ENCODE data around the gene ERN2.

Gene ERN2

GRCh38 chr16:23668225-23668624, 44.8 kb downstream of the ERN2 start:
- Histone ChIP-seq H3K27ac (no peak overlapping the region), H3K4me3 (ENCODE audit: low read depth, low read length) (no peak overlapping the region), H3K36me3 (peaks cover 90% of the 10 kb centered on the region), H3K9me3 (ENCODE audit: severe bottlenecking) (no peaks in the 10 kb centered on the region), H3K27me3 (ENCODE audit: insufficient read depth, low read depth, severe bottlenecking) (no peaks in the 10 kb centered on the region)
- DNase-seq: no peak
- no peak for TF ChIP-seq CTCF (IDR thresholded peaks at IDR 0.05; ENCODE audit: low read depth, low read length)

GRCh38 chr16:23667355-23667659, 45.7 kb downstream of the ERN2 start:
- peaks cover 96% of the 10 kb centered on the region for H3K36me3 ChIP-seq

GRCh38 chr16:23666571-23667354, 46.3 kb downstream of the ERN2 start:
- Histone ChIP-seq H3K27me3 (ENCODE audit: insufficient read depth, low read depth, severe bottlenecking) (no peaks in the 10 kb centered on the region), H3K4me3 (ENCODE audit: low read depth, low read length) (no peak overlapping the region), H3K27ac (peak overlapping the region; percentile 28; the same call in 1 of the 2 replicates), H3K9me3 (ENCODE audit: severe bottlenecking) (no peaks in the 10 kb centered on the region), H3K36me3 (peaks cover 96% of the 10 kb centered on the region)
- no peak for TF ChIP-seq CTCF (IDR thresholded peaks at IDR 0.05; ENCODE audit: low read depth, low read length)
- DNase-seq: no peak

More at GRCh38 chr16:23667355-23667659, 45.7 kb downstream of the ERN2 start:
- no peak for TF ChIP-seq CTCF (IDR thresholded peaks at IDR 0.05; ENCODE audit: low read depth, low read length)
- no peaks in the 10 kb centered on the region for H3K27me3 ChIP-seq (ENCODE audit: insufficient read depth, low read depth, severe bottlenecking)
- no peak for DNase-seq
- H3K9me3 ChIP-seq (ENCODE audit: severe bottlenecking): no peaks in the 10 kb centered on the region
- H3K4me3 ChIP-seq (ENCODE audit: low read depth, low read length): no peak overlapping the region
- no peak overlapping the region for H3K27ac ChIP-seq

- Histone ChIP-seq H3K27me3 (ENCODE audit: insufficient read depth, low read depth, severe bottlenecking) (no peaks in the 10 kb centered on the region), H3K4me3 (ENCODE audit: low read depth, low read length) (no peak overlapping the region), H3K9me3 (ENCODE audit: severe bottlenecking) (no peaks in the 10 kb centered on the region), H3K36me3 (peaks cover 98% of the 10 kb centered on the region), H3K27ac (no peak overlapping the region)
- DNase-seq: no peak
- no peak for TF ChIP-seq CTCF (IDR thresholded peaks at IDR 0.05; ENCODE audit: low read depth, low read length)
Measured at GRCh38 chr16:23663918-23664317, 49.1 kb downstream of the ERN2 start.

- TF ChIP-seq CTCF (IDR thresholded peaks at IDR 0.05; ENCODE audit: low read depth, low read length): no peak
- H3K9me3 ChIP-seq (ENCODE audit: severe bottlenecking): no peaks in the 10 kb centered on the region
- peaks cover 66% of the 10 kb centered on the region for H3K36me3 ChIP-seq
- H3K4me3 ChIP-seq (ENCODE audit: low read depth, low read length): no peak overlapping the region
- no peaks in the 10 kb centered on the region for H3K27me3 ChIP-seq (ENCODE audit: insufficient read depth, low read depth, severe bottlenecking)
- no peak overlapping the region for H3K27ac ChIP-seq
- no peak for DNase-seq
Measured at GRCh38 chr16:23651943-23652468, 61.0 kb downstream of the ERN2 start.
